NCI-H1436 (cell line): ENCODE measurements around the gene DKK1.
"Not testable (repeated sequence)": the region's sequence is repeated elsewhere in the genome, so short reads cannot be mapped to it uniquely, and the experiment has no call there.

Experiments used
- DNase-seq: peaks from one replicate; lab custom pipeline; 2025; lab: John Stamatoyannopoulos, UW

The DKK1 gene

DNA sequence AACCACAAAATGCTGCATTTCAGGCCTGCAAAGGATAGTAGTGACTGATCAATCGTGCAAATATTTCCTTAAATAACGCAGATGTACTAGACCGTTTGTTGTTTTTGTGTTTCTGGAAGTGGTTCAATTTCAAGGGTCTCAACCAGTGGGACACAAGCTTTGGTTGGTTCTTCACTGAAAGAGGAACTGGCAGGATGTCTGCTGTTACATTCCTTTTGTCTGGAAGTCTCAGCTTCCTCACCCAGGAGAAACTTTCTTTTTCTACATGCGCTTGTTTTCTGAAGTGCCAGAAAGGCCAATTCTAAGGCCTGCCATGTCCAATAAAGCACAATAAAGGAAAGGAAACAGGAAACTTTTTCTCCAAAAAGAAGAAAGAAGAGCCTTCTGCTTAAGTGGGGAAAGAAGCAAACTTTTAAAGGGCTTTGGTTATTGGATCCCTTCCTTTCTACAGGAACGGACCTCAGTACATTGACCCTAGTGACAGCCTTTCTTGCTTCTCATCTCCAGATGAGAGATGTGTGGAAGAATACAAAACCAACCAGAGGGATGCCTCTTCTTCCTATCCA is 4.1 kb downstream of the DKK1 start:
- DNase-seq: no peak

- DNase-seq: no peak
Measured at GRCh38 chr10:52318822-52319464, 4.9 kb downstream of the DKK1 start.

DNA sequence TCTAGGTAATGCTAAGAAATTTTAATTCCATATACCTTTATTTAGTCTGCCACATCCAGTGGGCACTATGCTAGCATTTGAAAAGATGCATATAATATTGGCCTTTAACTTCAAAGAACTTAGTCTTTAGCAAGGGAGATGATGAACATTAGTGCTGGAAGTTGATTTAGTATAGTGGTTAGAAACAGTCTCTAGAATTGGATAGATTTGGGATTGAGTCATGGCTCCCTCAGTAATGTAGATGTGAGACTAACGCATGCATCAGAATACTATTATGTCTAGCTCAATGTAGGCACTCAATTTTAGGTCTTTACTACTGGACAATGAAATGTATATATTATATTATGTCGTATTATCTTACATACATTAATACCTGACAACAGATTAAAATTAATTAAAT is 5.8 kb downstream of the DKK1 start:
- no peak for DNase-seq

DNA sequence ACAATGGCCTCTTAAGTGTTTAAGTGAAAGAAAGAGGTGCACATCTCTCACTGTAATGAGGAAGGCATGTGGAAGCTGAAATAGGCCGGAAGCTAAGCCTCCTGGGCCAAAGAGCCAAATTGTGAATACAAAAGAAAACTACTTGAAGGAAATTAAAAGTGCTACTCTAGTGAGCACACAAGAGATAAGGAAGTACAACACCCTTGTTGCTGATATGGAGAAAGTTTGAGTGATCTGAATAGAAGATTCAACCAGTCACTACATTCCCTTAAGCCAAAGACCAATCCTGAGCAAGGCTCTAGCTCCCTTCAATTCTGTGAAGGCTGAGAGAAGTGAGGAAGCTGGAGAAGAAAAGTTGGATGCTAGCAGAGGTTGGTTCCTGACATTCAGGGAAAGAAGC is 8.2 kb downstream of the DKK1 start:
- no peak for DNase-seq

- no peak for DNase-seq
Measured at GRCh38 chr10:52322936-52323335, 8.9 kb downstream of the DKK1 start.

GRCh38 chr10:52326382-52326781 is 12.3 kb downstream of the DKK1 start:
- DNase-seq: no peak

DNA sequence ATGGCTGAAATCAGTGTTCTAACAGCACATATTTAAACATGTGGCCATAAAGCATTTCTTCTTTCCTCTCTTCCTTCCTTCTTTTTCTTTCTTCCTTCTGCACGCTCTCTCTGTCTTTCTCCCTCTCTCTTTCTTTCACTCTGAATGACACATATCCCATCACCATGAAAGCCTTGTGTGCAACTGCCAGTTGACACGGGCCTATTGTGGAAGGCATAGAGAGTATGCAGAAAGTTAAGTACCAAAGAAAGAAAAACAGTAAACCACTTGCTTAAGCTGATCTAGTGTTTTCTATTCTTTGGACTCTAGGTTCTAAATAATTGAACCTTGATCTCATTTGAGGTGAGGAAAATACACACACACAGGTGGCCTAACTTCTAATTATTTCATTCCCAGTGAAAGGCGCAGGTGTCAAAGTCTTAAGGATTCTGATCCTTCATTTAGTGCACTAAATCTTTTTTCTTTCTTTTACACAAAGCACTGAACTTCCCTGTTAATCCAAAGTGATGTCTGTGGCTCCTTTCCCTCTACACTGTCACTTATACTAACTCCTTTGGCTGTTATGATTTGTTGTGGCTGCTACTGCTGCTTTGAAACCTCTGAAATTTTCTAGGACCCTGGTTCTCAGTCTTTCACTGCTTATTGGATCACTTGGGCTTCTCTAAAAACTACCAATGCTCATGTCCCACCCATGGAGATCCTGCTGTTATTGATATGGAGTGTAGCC is 17.7 kb downstream of the DKK1 start:
- no peak for DNase-seq

GRCh38 chr10:52332815-52333214 is 18.7 kb downstream of the DKK1 start:
- DNase-seq: no peak

DNA sequence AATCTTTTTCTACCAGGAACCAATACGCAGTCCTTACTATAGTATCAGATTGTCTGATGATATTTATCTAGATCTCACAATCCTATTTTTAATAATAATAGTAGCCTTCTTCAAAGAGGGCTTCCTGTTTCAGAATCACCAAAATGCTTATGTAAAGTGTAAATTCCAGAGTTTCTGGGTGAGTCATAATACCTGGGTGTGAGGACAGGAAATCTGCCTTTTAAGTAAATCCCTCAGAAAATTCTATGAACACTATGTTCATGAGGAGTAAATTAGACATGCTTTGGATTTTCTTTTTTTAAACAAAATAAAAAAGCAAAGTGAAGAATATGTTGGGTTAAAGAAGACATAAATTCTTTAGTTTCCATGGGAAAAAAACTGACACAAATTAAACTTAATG is 20.5 kb downstream of the DKK1 start:
- no peak for DNase-seq

DNA sequence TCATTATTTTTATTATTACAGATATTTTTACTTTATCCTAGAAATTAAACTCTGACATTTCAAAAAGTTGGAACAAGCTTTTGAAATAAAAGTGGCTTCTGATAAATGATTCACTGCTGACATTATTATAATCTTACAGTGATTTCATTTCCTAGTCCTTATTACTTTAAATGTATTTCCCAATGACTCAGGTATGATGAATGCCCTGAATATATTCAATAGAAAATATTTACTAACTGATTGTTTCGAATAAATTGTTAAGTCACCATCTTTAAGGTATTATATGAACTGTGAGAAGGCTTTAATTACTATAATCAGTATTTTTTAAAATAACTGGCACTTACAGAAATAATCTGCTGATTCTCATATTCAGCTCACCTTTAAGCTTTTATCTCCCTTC is 21.6 kb downstream of the DKK1 start:
- no peak for DNase-seq

- DNase-seq: no peak
Measured at GRCh38 chr10:52337225-52337624, 23.1 kb downstream of the DKK1 start.

GRCh38 chr10:52343439-52343838 is 29.4 kb downstream of the DKK1 start:
- no peak for DNase-seq

GRCh38 chr10:52346394-52347326 is 32.6 kb downstream of the DKK1 start:
- no peak for DNase-seq

DNA sequence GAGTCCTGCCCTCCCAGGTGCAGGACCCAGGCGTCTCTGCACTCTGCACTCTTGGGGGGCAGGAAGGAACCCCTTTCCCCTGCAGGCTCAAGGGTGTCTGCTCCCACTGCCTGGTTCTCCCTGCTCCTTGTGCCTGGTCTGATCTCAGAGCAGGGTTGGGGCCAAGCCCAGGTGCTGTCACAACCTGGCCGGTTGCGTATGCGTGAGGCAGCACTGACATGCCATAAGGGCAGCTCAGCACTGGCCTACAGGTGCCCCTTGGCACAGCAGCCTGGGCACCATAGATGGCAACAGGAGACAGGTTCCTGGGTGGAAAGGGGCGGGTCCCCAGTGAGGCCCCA is 33.2 kb downstream of the DKK1 start:
- DNase-seq: no peak

GRCh38 chr10:52348037-52348564 is 34.0 kb downstream of the DKK1 start:
- DNase-seq: no peak

DNA sequence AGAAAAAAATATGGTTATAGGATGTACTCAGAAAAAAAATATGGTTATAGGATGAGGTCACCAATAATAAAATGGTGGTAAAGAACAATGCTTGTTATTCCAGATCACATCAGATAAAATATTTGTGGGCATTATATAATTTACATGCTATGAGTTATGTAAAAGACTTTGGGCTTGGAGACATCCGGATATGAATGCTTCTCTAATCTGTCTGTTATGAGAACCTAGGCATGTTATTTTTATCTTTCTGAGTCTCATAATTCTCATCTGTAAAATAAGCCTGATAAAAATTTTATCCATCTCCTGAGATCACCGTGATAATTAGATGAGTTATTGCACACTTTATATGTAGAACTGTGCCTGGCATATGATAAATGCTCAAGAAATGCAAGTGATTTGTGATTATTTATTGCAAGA is 37.8 kb downstream of the DKK1 start:
- DNase-seq: no peak

- DNase-seq: no peak
Measured at GRCh38 chr10:52353205-52353604, 39.1 kb downstream of the DKK1 start.

DNA sequence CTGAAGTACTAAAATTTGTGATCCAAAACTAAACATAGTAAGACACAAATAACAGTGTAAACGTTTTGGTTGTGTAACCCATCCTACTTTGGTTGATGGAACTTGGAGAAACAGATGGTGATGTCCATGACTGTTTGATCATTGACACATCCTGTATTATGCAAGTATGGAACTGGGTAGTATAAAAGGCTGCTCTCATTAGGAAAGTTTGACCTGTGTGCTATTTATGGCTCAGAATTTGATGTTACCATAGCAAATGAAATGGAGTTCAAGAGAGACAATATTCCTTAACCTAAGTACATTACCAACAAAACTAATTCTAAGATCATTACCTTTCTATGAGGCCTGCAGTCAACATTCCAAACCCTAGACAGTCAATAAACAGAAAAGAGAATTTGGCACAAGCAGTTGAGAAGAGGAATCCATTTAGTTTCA is 39.9 kb downstream of the DKK1 start:
- no peak for DNase-seq

DNA sequence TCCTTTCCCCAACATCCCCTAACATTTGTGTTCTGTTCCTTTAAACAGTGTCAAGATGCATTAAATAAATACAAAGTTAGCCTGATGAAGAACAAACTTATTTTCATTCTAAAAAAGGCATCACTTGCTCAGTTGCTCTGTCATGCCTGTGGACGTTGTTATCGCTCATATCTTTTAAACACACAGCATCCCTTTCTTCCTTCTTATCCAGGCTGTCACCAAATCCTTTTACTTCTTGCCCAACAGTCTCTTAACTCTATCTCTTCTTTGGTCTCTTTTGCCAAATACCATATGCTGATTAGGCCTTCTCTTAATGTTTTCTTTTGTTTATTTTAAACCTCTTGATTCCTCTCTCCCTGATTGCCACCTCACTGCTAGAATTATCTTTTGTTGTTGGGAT is 43.9 kb downstream of the DKK1 start:
- no peak for DNase-seq

DNA sequence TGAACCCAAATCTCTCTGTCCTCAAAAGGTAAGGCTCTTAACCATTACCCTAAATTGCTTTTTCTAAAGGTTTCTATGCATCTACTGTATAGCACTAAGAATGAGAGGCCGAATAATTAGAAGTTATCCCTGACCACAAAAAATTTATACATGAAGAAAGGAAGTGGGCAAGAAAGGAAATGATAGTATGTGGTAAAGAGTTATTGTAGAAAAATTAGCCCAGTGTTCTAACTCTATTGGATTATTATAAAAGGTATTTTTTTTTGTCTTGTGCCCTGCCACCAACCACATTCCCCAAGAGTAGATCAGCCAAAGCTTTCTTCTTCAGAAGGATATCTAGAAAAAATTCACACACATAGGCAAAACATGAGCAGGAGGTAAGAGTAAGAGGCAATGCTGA is 45.4 kb downstream of the DKK1 start:
- no peak for DNase-seq

- not testable (repeated sequence) for DNase-seq
Measured at GRCh38 chr10:52365547-52366432, 51.7 kb downstream of the DKK1 start.
